HUES64 (cell line): ENCODE measurements around the gene FAM117A.

Experiments used
- H3K27ac ChIP-seq: 2 replicates; pipeline ENCODE4 v1.7.0; 2013; ENCODE audit warnings: low read depth, low read length, inconsistent platforms
- H3K27me3 ChIP-seq: 2 replicates; pipeline ENCODE4 v1.6.1; 2013; ENCODE audit warnings: mild to moderate bottlenecking, low read length; ENCODE audit not compliant: insufficient read depth
- H3K36me3 ChIP-seq: 2 replicates; pipeline ENCODE4 v1.6.1; 2013; ENCODE audit warnings: mild to moderate bottlenecking, low read length; ENCODE audit not compliant: insufficient read depth
- H3K4me1 ChIP-seq: 2 replicates; pipeline ENCODE4 v1.6.1; 2013; ENCODE audit warnings: mild to moderate bottlenecking, low read length, moderate library complexity; ENCODE audit not compliant: insufficient read depth
- H3K4me3 ChIP-seq: 2 replicates; pipeline ENCODE4 v1.5.1; 2013; ENCODE audit warnings: mild to moderate bottlenecking, low read length, moderate library complexity
- H3K9ac ChIP-seq: 2 replicates; pipeline ENCODE4 v1.6.1; 2013; ENCODE audit warnings: mild to moderate bottlenecking, low read depth, low read length
- H3K9me3 ChIP-seq: 2 replicates; pipeline ENCODE4 v1.6.1; 2013; ENCODE audit warnings: low read depth, low read length; ENCODE audit not compliant: insufficient read depth
- WGBS: fragments of 150-250, 120-280 bp; methylation state at CpG from one replicate; pipeline ENCODE4 v1.1.7; 2013; ENCODE audit warnings: missing lambda C conversion rate; 5-methylcytosine and 5-hydroxymethylcytosine counted together

FAM117A gene

DNA sequence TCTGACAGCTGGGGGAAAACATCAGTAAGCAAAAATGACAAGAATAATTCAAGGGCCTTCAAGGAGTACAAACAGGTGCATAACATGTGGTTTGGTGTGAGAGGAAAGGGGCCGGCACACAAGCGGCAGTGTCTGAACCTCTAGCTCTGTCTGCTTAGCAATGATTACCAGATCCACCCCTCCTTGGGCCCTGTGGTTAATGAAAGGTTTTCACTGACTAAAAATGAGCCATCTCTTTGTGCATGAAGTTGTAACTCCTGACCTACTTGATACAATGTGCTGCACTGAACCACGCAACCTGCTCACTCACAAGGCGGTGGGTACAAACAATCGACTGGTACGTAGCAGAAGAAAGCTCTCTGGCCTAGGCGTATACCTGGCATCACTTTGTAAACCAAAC, 15.1 kb downstream of the FAM117A start:
- Histone ChIP-seq H3K9ac (no peak overlapping the region), H3K27ac (no peak overlapping the region), H3K36me3 (peaks cover 4% of the 10 kb centered on the region; the same call in 1 of the 2 replicates), H3K4me1 (no peaks in the 10 kb centered on the region; the same call in 1 of the 2 replicates), H3K27me3 (no peaks in the 10 kb centered on the region), H3K4me3 (no peak overlapping the region), H3K9me3 (no peaks in the 10 kb centered on the region)
- WGBS, result 95% methylated on average over 7 of the region's 7 CpGs

GRCh38 chr17:49748223-49748622, 15.7 kb downstream of the FAM117A start:
- no peak overlapping the region for H3K27ac ChIP-seq
- 92% methylated on average over 3 of the region's 3 CpGs for WGBS
- H3K9me3 ChIP-seq, result no peaks in the 10 kb centered on the region
- peaks cover 4% of the 10 kb centered on the region; the same call in 1 of the 2 replicates for H3K36me3 ChIP-seq
- no peak overlapping the region for H3K4me3 ChIP-seq
- no peak overlapping the region for H3K9ac ChIP-seq
- H3K4me1 ChIP-seq, result no peaks in the 10 kb centered on the region; the same call in 1 of the 2 replicates
- no peaks in the 10 kb centered on the region for H3K27me3 ChIP-seq

DNA sequence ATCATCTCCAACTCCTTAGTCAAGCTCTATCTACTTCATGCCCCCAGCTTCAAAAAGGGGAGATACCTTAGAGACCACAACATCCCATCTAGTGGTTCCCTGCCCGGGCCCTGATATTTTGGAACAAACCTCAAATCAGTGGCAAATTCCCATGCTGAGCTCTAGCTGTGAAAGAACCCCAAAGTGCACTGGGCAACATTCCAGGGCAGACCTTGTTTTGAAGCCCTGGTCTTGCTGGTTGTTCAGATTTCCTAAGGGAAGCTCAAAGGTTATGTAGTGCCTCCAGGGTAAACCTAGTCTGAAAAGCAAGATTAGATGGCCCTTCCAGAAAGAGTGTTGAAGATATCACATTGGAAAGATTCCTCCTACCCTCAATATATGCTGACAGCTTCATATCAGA, 16.3 kb downstream of the FAM117A start:
- WGBS, result 93% methylated on average over 1 of the region's 1 CpG
- Histone ChIP-seq H3K9ac (no peak overlapping the region), H3K27me3 (no peaks in the 10 kb centered on the region), H3K36me3 (peaks cover 4% of the 10 kb centered on the region; the same call in 1 of the 2 replicates), H3K4me3 (no peak overlapping the region), H3K9me3 (no peaks in the 10 kb centered on the region), H3K27ac (no peak overlapping the region), H3K4me1 (no peaks in the 10 kb centered on the region; the same call in 1 of the 2 replicates)

GRCh38 chr17:49746791-49747490, 17.0 kb downstream of the FAM117A start:
- 92% methylated on average over 5 of the region's 5 CpGs for WGBS
- H3K36me3 ChIP-seq, result peaks cover 4% of the 10 kb centered on the region; the same call in 1 of the 2 replicates
- H3K27ac ChIP-seq, result no peak overlapping the region
- no peak overlapping the region for H3K4me3 ChIP-seq
- no peak overlapping the region for H3K9ac ChIP-seq
- no peaks in the 10 kb centered on the region for H3K27me3 ChIP-seq
- no peaks in the 10 kb centered on the region for H3K4me1 ChIP-seq
- H3K9me3 ChIP-seq, result no peaks in the 10 kb centered on the region

- no peaks in the 10 kb centered on the region for H3K27me3 ChIP-seq
- no peak overlapping the region for H3K9ac ChIP-seq
- no peaks in the 10 kb centered on the region for H3K4me1 ChIP-seq
- peaks cover 4% of the 10 kb centered on the region; the same call in 1 of the 2 replicates for H3K36me3 ChIP-seq
- H3K9me3 ChIP-seq, result no peaks in the 10 kb centered on the region
- WGBS, result 88% methylated on average over 1 of the region's 1 CpG
- H3K4me3 ChIP-seq, result no peak overlapping the region
- no peak overlapping the region for H3K27ac ChIP-seq
These were observed 18.5 kb downstream of the FAM117A start for GRCh38 chr17:49745175-49746139.

GRCh38 chr17:49742166-49742638, 21.7 kb downstream of the FAM117A start:
- Histone ChIP-seq H3K4me3 (no peak overlapping the region), H3K36me3 (no peaks in the 10 kb centered on the region)
- 89% methylated on average over 1 of the region's 1 CpG for WGBS

DNA sequence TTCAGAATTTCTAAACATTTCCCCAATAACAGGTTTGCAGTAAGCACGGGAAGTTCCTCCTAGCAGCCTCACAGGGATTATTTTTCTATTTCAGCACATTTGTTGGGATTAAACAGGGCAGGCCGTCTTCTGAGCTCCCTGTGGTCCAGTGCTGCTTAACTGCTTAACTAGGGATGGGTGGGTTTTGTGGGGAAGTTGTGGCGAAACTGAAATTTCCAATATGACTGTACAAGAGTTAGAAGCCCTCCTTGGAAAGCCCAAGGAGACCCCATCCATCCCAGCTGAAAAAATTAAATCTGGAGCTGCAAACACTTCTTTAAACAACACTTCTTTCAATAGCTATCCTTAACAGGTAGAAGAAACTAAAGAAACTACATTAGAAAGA, 22.2 kb downstream of the FAM117A start:
- Histone ChIP-seq H3K27ac (no peak overlapping the region), H3K27me3 (no peaks in the 10 kb centered on the region), H3K4me1 (no peaks in the 10 kb centered on the region), H3K36me3 (no peaks in the 10 kb centered on the region), H3K9ac (no peak overlapping the region), H3K9me3 (no peaks in the 10 kb centered on the region), H3K4me3 (no peak overlapping the region)
- WGBS, result 85% methylated on average over 3 of the region's 3 CpGs

More at GRCh38 chr17:49742166-49742638, 21.7 kb downstream of the FAM117A start:
- H3K9me3 ChIP-seq, result no peaks in the 10 kb centered on the region
- no peaks in the 10 kb centered on the region for H3K4me1 ChIP-seq
- H3K27me3 ChIP-seq, result no peaks in the 10 kb centered on the region
- no peak overlapping the region for H3K9ac ChIP-seq
- H3K27ac ChIP-seq, result no peak overlapping the region

GRCh38 chr17:49741009-49741691, 22.8 kb downstream of the FAM117A start:
- Histone ChIP-seq H3K27ac (no peak overlapping the region), H3K36me3 (no peaks in the 10 kb centered on the region), H3K9me3 (no peaks in the 10 kb centered on the region), H3K9ac (no peak overlapping the region), H3K27me3 (no peaks in the 10 kb centered on the region), H3K4me3 (no peak overlapping the region), H3K4me1 (no peaks in the 10 kb centered on the region)
- WGBS, result 79% methylated on average over 3 of the region's 5 CpGs

DNA sequence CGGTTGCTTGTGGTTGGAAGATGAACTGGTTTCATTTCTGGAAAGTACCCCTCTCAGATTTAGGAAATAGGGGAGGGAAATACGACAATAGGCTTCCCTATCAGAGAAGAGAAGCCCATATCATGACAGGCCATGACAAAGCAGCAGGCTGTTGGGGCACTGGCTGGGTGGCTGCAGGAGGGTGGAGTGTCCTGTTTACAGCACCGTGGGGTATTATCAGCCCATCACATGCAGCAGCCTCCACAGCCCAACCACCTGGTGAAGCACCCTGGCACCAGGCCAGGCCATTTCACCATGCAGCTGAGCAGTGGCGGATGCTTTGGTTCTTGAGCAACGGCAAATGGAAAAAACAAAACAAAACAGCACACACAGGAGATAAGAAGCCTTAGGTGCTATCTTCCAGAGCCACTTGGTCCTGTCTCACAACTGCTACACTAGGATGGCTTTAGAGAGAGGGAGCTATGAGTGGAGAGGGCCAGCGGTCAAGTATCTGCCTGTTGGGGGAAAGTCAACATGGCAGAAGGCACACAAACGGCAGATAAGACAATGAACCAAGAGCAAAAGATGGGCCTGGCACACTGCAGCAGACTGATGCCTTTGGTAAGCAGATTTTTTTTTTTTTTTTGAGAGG, 24.2 kb downstream of the FAM117A start:
- no peak overlapping the region for H3K27ac ChIP-seq
- WGBS, result 90% methylated on average over 7 of the region's 7 CpGs
- no peaks in the 10 kb centered on the region for H3K9me3 ChIP-seq
- H3K27me3 ChIP-seq, result no peaks in the 10 kb centered on the region
- no peaks in the 10 kb centered on the region for H3K4me1 ChIP-seq
- H3K36me3 ChIP-seq, result no peaks in the 10 kb centered on the region
- H3K9ac ChIP-seq, result no peak overlapping the region
- no peak overlapping the region for H3K4me3 ChIP-seq

- no peak overlapping the region for H3K9ac ChIP-seq
- H3K4me3 ChIP-seq, result no peak overlapping the region
- no peaks in the 10 kb centered on the region for H3K27me3 ChIP-seq
- H3K9me3 ChIP-seq, result no peaks in the 10 kb centered on the region
- H3K36me3 ChIP-seq, result no peaks in the 10 kb centered on the region
- no peak overlapping the region for H3K27ac ChIP-seq
- H3K4me1 ChIP-seq, result no peaks in the 10 kb centered on the region
- WGBS, result 95% methylated on average over 4 of the region's 5 CpGs
These were observed 25.3 kb downstream of the FAM117A start for GRCh38 chr17:49738456-49739163.
